Activated naive CD4-positive, alpha-beta T cell treated with anti-CD3 and anti-CD28 coated beads, Interleukin-2, amount 50 U/mL, for 72 hours (primary cell): ENCODE measurements around the gene TRMU. TPM values are rescaled to one million over a fixed set of nuclear protein-coding genes. Genes with fewer than 3 reads are reported as not detected.

Source experiments
- ATAC-seq, 2 donors: fragments of 150-1000 bp; cut with Tn5 transposase; 2 replicates each; pipeline ENCODE4 v1.10.0; 2021; ENCODE audit warnings: mild to moderate bottlenecking in 2 of 2, moderate library complexity in 2 of 2
- DNase-seq, 2 donors: peaks; one replicate each; pipeline ENCODE4 v3.0.0; 2021 to 2022; ENCODE audit warnings: low spot score in 2 of 2
- H3K27ac Mint-ChIP-seq, 2 donors: one replicate each; pipeline ENCODE4 v1.8.0; 2022; ENCODE audit warnings: mild to moderate bottlenecking in 2 of 2, mixed read lengths in 2 of 2
- H3K36me3 Mint-ChIP-seq, 2 donors: one replicate each; pipeline ENCODE4 v1.8.0; 2022; ENCODE audit warnings: mixed read lengths in 2 of 2
- H3K9me3 Mint-ChIP-seq, 2 donors: one replicate each; pipeline ENCODE4 v1.8.0; 2022; ENCODE audit warnings: mixed read lengths in 2 of 2
- total RNA-seq, 2 donors: library from RNA; stranded (reverse); gene quantifications; one replicate each; pipeline ENCODE4 v1.2.3, GENCODE V29; 2022

Gene TRMU
- total RNA-seq, 2 donors from 2014 or later = 89.3 to 94.1 TPM

GRCh38 chr22:46356496-46357480 lies 21.3 kb downstream of the TRMU start:
- ATAC-seq (no peak), DNase-seq (no peak)
- Mint-ChIP-seq H3K9me3 (no peaks in the 10 kb centered on the region), H3K36me3 (peaks cover 9 to 18% of the 10 kb centered on the region in 2 donors), H3K27ac (peak overlapping the region in 1 of 2 donors; percentile 66)

- ATAC-seq (no peak), DNase-seq (no peak)
- Mint-ChIP-seq H3K27ac (peak overlapping the region in 1 of 2 donors; percentile 67), H3K36me3 (peaks cover 9 to 18% of the 10 kb centered on the region in 2 donors), H3K9me3 (no peaks in the 10 kb centered on the region)
These were observed 22.4 kb downstream of the TRMU start for GRCh38 chr22:46357711-46358520.

- DNase-seq = no peak
- no peak for ATAC-seq
- Mint-ChIP-seq H3K36me3 (peaks cover 9 to 18% of the 10 kb centered on the region in 2 donors), H3K9me3 (no peaks in the 10 kb centered on the region), H3K27ac (peak overlapping the region in 1 of 2 donors; percentile 67)
These were observed 23.3 kb downstream of the TRMU start for GRCh38 chr22:46358766-46359165.

GRCh38 chr22:46359362-46359761 lies 23.8 kb downstream of the TRMU start:
- ATAC-seq (no peak), DNase-seq (no peak)
- no peaks in the 10 kb centered on the region for H3K9me3 Mint-ChIP-seq
- peak overlapping the region in 1 of 2 donors; percentile 38 for H3K27ac Mint-ChIP-seq
- peaks cover 9 to 18% of the 10 kb centered on the region in 2 donors for H3K36me3 Mint-ChIP-seq

- Mint-ChIP-seq H3K36me3 (peaks cover 9 to 18% of the 10 kb centered on the region in 2 donors), H3K27ac (peak overlapping the region in 1 of 2 donors; percentile 38), H3K9me3 (no peaks in the 10 kb centered on the region)
- ATAC-seq = no peak
- no peak for DNase-seq
These were observed 24.6 kb downstream of the TRMU start for GRCh38 chr22:46360097-46360496.

GRCh38 chr22:46360891-46361290 lies 25.4 kb downstream of the TRMU start:
- H3K36me3 Mint-ChIP-seq = peaks cover 9 to 12% of the 10 kb centered on the region in 2 donors
- peak overlapping the region; percentile 9 to 41 for H3K27ac Mint-ChIP-seq
- ATAC-seq = no peak
- DNase-seq = no peak
- no peaks in the 10 kb centered on the region for H3K9me3 Mint-ChIP-seq

GRCh38 chr22:46361826-46362202 lies 26.3 kb downstream of the TRMU start:
- Mint-ChIP-seq H3K9me3 (no peaks in the 10 kb centered on the region), H3K27ac (peak overlapping the region in 1 of 2 donors; percentile 41), H3K36me3 (peaks cover 9 to 12% of the 10 kb centered on the region in 2 donors)
- no peak for DNase-seq
- ATAC-seq = no peak

- Mint-ChIP-seq H3K36me3 (peaks cover 9 to 12% of the 10 kb centered on the region in 2 donors), H3K9me3 (no peaks in the 10 kb centered on the region), H3K27ac (peak overlapping the region in 1 of 2 donors; percentile 51)
- DNase-seq (no peak), ATAC-seq (no peak)
These were observed 26.9 kb downstream of the TRMU start for GRCh38 chr22:46362203-46362933.

GRCh38 chr22:46362934-46363515 lies 27.5 kb downstream of the TRMU start:
- DNase-seq (no peak), ATAC-seq (no peak)
- Mint-ChIP-seq H3K36me3 (peaks cover 9 to 12% of the 10 kb centered on the region in 2 donors), H3K9me3 (no peaks in the 10 kb centered on the region), H3K27ac (peak overlapping the region; percentile 51 to 87)

- DNase-seq = no peak
- peaks cover 7 to 9% of the 10 kb centered on the region in 2 donors for H3K36me3 Mint-ChIP-seq
- no peak overlapping the region for H3K27ac Mint-ChIP-seq
- no peak for ATAC-seq
- no peaks in the 10 kb centered on the region for H3K9me3 Mint-ChIP-seq
These were observed 28.3 kb downstream of the TRMU start for GRCh38 chr22:46363611-46364321.

- Mint-ChIP-seq H3K27ac (no peak overlapping the region), H3K9me3 (no peaks in the 10 kb centered on the region), H3K36me3 (peaks cover 0 to 9% of the 10 kb centered on the region in 2 donors)
- no peak for ATAC-seq
- no peak for DNase-seq
These were observed 29.0 kb downstream of the TRMU start for GRCh38 chr22:46364341-46365165.

- ATAC-seq (no peak), DNase-seq (no peak)
- no peaks in the 10 kb centered on the region for H3K9me3 Mint-ChIP-seq
- no peak overlapping the region for H3K27ac Mint-ChIP-seq
- H3K36me3 Mint-ChIP-seq = peaks cover 0 to 5% of the 10 kb centered on the region in 2 donors
These were observed 29.7 kb downstream of the TRMU start for GRCh38 chr22:46365166-46365624.

GRCh38 chr22:46366327-46366731 lies 30.8 kb downstream of the TRMU start:
- ATAC-seq = peak; percentile 8 to 13
- H3K36me3 Mint-ChIP-seq = no peaks in the 10 kb centered on the region
- no peak overlapping the region for H3K27ac Mint-ChIP-seq
- no peak for DNase-seq
- H3K9me3 Mint-ChIP-seq = no peaks in the 10 kb centered on the region

GRCh38 chr22:46366801-46367706 lies 31.5 kb downstream of the TRMU start:
- Mint-ChIP-seq H3K36me3 (no peaks in the 10 kb centered on the region), H3K9me3 (no peaks in the 10 kb centered on the region), H3K27ac (peak overlapping the region in 1 of 2 donors; percentile 29)
- DNase-seq (peak in 1 of 2 donors; percentile 25), ATAC-seq (peak; percentile 42 to 59)
